Activated naive CD4-positive, alpha-beta T cell treated with anti-CD3 and anti-CD28 coated beads for 36 hours (primary cell): ENCODE measurements around the gene KIF5C. TPM values are rescaled to one million over a fixed set of nuclear protein-coding genes. Genes with fewer than 3 reads are reported as not detected.
"Not testable (repeated sequence)": the region's sequence is repeated elsewhere in the genome, so short reads cannot be mapped to it uniquely, and the experiment has no call there.

Source experiments
- CTCF ChIA-PET: fragments of 350-600 bp; sonication (Branson Sonifier 250); formaldehyde crosslinking; loops from one replicate; lab custom pipeline; 2021; ENCODE audit warnings: antibody characterized with exemption; lab: Charles Lee
- DNase-seq: peaks from one replicate; pipeline ENCODE4 v3.0.0-alpha.2; 2020
- H3K27ac Mint-ChIP-seq: one replicate; pipeline ENCODE4 v1.8.0; 2021; ENCODE audit warnings: mild to moderate bottlenecking, mixed read lengths
- H3K27me3 Mint-ChIP-seq: one replicate; pipeline ENCODE4 v1.8.0; 2021; ENCODE audit warnings: low read depth, mixed read lengths
- H3K36me3 Mint-ChIP-seq: one replicate; pipeline ENCODE4 v1.8.0; 2021; ENCODE audit warnings: low read depth, mixed read lengths
- H3K4me1 Mint-ChIP-seq: one replicate; pipeline ENCODE4 v1.8.0; 2021; ENCODE audit warnings: low read depth, mixed read lengths
- H3K4me3 Mint-ChIP-seq: one replicate; pipeline ENCODE4 v1.8.0; 2021; ENCODE audit warnings: mild to moderate bottlenecking, moderate library complexity, mixed read lengths
- H3K9me3 Mint-ChIP-seq: one replicate; pipeline ENCODE4 v1.8.0; 2021; ENCODE audit warnings: mixed read lengths
- intact Hi-C: fragments of 100-400 bp; cut with micrococcal nuclease; formaldehyde crosslinking; loops from one replicate; pipeline ENCODE4 v1.15.1; 2023
- total RNA-seq, 2 experiments: library from RNA; stranded (reverse); gene quantifications; one replicate each; pipeline ENCODE4 v1.2.3, GENCODE V29; 2021

The KIF5C gene
- total RNA-seq, 2 experiments from 2014 or later: 18.6 to 24.5 TPM

DNA sequence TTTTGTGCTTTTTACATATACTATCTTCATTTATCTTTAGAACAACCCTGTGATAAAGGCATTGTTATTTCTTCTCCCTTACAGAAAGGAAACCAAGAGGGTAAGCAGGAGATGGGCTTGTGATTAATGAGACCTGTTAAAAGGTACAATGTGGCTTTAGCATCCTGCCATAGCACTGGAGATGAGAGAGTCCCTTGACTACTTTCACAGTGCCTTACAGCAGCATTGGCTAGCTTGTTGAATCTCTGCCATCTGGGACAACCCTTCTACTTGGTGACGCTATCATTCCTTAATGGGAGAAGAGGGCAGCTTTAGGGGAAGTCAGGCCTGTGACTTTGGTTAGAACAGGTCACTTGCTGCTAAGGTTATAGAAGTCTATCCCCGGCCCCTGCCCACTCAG lies 95.4 kb downstream of the KIF5C start:
- peaks cover 9% of the 10 kb centered on the region for H3K36me3 Mint-ChIP-seq
- H3K9me3 Mint-ChIP-seq: no peaks in the 10 kb centered on the region
- CTCF ChIA-PET: interaction anchor here (0.7 to 1.0 kb wide), 4 partner anchors 8 to 257 kb away, joined by 3 read pairs; no protein-coding TSS in a partner anchor
- no peak overlapping the region for H3K27ac Mint-ChIP-seq
- H3K27me3 Mint-ChIP-seq: no peaks in the 10 kb centered on the region
- H3K4me3 Mint-ChIP-seq: no peak overlapping the region
- no peak for DNase-seq
- peaks cover 4% of the 10 kb centered on the region for H3K4me1 Mint-ChIP-seq
- intact Hi-C loops: no loop called here

DNA sequence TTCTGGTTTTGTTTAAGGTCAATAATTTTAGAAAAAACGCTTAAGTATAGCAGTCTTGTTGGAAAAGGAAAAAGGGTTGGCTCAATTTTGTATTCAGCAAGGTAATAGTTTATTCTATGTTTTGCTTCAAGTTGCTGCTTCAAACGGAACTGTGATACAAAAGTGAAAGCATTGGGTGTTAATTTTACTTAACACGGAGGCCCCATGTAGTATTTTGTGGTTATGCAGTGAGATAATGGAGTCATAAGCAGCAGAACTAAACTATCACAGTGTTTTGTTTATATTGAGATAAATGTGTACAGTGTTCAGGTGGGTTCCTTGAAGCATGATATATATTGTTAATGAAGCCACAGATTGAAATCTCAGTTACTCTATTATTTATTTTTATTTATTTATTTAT lies 96.5 kb downstream of the KIF5C start:
- H3K4me1 Mint-ChIP-seq: peaks cover 4% of the 10 kb centered on the region
- DNase-seq: no peak
- no peaks in the 10 kb centered on the region for H3K9me3 Mint-ChIP-seq
- H3K27me3 Mint-ChIP-seq: no peaks in the 10 kb centered on the region
- no peak overlapping the region for H3K27ac Mint-ChIP-seq
- CTCF ChIA-PET: interaction anchor here (1.0 kb wide), 1 partner anchor 46 kb away, joined by 3 read pairs; no protein-coding TSS in a partner anchor
- intact Hi-C loops: no loop called here
- H3K4me3 Mint-ChIP-seq: no peak overlapping the region
- peaks cover 9% of the 10 kb centered on the region for H3K36me3 Mint-ChIP-seq

DNA sequence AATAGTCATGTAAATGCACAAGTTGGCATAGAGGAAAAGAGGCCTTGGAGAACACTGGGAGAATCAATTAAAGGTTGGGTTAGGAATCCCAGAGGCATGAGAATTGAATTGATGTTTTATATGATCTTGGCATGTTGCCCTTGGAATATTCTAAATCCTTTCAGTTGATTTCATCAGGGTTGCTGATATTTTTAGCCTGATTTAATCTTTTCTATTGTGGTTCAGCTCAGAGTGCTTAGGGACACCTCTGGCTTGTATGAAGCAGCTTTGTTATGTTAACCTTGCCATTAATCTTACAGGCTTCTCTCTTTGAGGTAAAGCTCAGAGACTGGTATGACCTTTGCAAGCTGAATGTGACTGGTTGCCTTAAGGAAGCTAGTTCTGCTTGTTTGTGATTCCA lies 99.1 kb downstream of the KIF5C start:
- Mint-ChIP-seq H3K4me3 (no peak overlapping the region), H3K36me3 (peaks cover 9% of the 10 kb centered on the region), H3K27ac (no peak overlapping the region), H3K9me3 (no peaks in the 10 kb centered on the region), H3K4me1 (peaks cover 4% of the 10 kb centered on the region), H3K27me3 (no peaks in the 10 kb centered on the region)
- no peak for DNase-seq
- CTCF ChIA-PET: interaction anchor here (0.8 to 1.5 kb wide), 4 partner anchors 12 to 465 kb away, joined by 3 read pairs; no protein-coding TSS in a partner anchor
- intact Hi-C loops: no loop called here

DNA sequence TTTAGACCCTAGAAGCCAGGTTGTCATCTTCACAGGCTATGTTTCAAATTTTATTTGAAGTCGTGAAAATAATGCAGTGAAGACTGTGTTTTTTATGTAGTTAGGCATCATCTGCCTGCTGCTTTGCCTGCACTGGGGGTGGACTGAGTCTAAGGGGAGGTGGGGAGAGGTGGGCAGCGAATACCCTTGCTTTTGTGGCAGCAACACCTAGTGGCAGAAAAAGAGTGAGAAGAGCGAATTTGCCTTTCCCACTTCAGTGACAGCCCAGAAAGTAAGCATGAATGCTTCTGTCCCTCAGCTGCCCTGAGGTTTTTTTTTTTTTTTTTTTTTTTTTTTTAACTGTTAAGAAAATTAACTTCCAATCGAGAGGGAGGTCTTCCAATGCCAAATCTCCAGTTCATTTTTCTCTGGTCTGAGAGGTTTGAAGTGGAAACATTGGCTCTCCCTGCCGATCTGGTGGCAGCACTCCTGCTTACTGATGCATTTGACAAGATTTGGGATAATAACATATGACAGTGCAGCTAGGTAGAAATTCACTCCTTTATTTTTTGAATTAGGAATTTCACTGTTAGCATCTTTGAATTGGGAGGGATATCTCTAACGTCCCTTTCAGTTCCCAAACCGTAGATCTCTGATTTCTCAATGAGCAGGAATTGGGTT lies 103.1 kb downstream of the KIF5C start:
- no peak for DNase-seq
- CTCF ChIA-PET: interaction anchor here (0.6 to 0.7 kb wide), 2 partner anchors 365 to 817 kb away, joined by 3 read pairs; no protein-coding TSS in a partner anchor
- H3K36me3 Mint-ChIP-seq: peaks cover 6% of the 10 kb centered on the region
- H3K27me3 Mint-ChIP-seq: no peaks in the 10 kb centered on the region
- H3K4me1 Mint-ChIP-seq: no peaks in the 10 kb centered on the region
- intact Hi-C loops: no loop called here
- H3K4me3 Mint-ChIP-seq: no peak overlapping the region
- no peaks in the 10 kb centered on the region for H3K9me3 Mint-ChIP-seq
- H3K27ac Mint-ChIP-seq: no peak overlapping the region

DNA sequence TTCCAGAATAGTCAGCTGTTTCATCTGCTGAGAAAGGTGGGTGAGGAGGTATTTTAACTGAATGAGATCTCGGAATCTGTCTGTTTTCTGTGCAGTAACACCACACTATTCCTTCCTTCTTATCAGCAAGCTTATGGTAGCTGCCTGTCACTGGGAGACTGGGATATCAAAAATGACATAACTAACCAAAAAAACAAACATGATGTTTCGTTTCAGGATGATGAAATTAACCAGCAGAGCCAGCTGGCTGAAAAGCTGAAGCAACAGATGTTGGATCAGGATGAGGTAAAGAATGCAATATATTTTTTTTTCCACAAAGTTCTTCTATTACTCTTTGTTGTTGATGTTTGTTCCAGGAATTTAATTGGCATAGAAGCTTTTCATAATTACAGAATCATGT lies 103.7 kb downstream of the KIF5C start:
- peaks cover 6% of the 10 kb centered on the region for H3K36me3 Mint-ChIP-seq

DNA sequence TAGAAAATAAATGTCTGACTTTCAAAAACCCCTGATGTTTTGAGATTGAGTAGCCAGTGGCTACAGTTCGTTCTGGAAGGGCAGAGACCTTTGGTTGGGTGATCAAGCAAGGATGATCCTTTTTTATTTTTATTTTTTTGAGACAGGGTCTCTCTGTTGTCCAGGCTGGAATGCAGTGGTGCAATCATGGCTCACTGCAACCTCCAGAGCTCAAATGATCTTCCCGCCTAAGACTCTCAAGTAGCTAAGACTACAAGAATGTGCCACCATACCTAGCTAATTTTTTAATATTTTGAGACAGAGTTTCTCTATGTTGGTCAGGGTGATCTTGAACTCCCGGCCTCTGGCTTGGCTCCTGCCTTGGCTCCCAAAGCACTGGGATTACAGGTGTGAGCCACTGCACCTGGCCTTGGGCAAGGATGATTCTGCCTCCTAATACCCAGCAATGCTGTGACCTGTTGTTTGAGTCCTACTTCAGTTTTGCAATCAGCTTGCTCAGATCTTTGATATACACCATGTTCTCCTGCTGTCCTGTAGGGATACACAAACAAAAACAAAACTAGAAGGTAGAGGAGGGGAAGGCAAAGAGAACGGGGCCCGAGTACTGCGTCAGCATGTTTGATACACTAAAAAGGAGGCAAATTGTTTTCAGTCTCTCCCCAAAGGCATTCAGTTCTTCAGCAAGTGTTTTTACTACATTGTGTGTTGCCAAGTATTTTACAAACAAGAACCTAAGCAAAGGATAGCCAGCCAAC lies 104.3 kb downstream of the KIF5C start:
- H3K4me3 Mint-ChIP-seq: no peak overlapping the region
- H3K4me1 Mint-ChIP-seq: no peaks in the 10 kb centered on the region
- no peaks in the 10 kb centered on the region for H3K27me3 Mint-ChIP-seq
- peaks cover 9% of the 10 kb centered on the region for H3K36me3 Mint-ChIP-seq
- no peaks in the 10 kb centered on the region for H3K9me3 Mint-ChIP-seq
- no peak overlapping the region for H3K27ac Mint-ChIP-seq
- no peak for DNase-seq
- intact Hi-C loops: no loop called here
- CTCF ChIA-PET: no interaction called here

More for the DNA sequence above, 103.7 kb downstream of the KIF5C start:
- no peak overlapping the region for H3K4me3 Mint-ChIP-seq
- CTCF ChIA-PET: interaction anchor here (0.6 to 0.7 kb wide), 2 partner anchors 366 to 818 kb away, joined by 3 read pairs; no protein-coding TSS in a partner anchor
- H3K27ac Mint-ChIP-seq: no peak overlapping the region
- no peak for DNase-seq
- intact Hi-C loops: no loop called here
- no peaks in the 10 kb centered on the region for H3K27me3 Mint-ChIP-seq
- no peaks in the 10 kb centered on the region for H3K4me1 Mint-ChIP-seq
- H3K9me3 Mint-ChIP-seq: no peaks in the 10 kb centered on the region

DNA sequence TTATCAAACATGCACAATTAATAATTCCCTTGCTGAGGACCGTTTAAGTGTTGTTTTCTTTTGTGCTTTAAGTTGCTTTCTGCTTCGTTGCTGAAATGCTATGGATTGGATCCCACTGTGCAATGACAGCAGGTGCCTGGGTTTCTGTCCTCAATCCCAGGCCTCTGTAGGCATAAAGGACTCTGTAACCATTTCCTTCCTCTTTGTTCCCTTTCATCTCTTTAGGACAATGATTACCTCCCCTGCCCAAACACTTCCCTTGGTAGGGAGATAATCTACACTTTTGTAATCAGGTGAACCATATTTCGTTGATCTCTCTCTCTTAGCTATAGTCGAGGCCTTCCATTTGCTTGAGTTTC lies 104.9 kb downstream of the KIF5C start:
- no peaks in the 10 kb centered on the region for H3K27me3 Mint-ChIP-seq
- no peaks in the 10 kb centered on the region for H3K4me1 Mint-ChIP-seq
- no peaks in the 10 kb centered on the region for H3K9me3 Mint-ChIP-seq
- no peak for DNase-seq
- H3K27ac Mint-ChIP-seq: no peak overlapping the region
- CTCF ChIA-PET: no interaction called here
- H3K36me3 Mint-ChIP-seq: peaks cover 9% of the 10 kb centered on the region
- no peak overlapping the region for H3K4me3 Mint-ChIP-seq
- intact Hi-C loops: no loop called here

DNA sequence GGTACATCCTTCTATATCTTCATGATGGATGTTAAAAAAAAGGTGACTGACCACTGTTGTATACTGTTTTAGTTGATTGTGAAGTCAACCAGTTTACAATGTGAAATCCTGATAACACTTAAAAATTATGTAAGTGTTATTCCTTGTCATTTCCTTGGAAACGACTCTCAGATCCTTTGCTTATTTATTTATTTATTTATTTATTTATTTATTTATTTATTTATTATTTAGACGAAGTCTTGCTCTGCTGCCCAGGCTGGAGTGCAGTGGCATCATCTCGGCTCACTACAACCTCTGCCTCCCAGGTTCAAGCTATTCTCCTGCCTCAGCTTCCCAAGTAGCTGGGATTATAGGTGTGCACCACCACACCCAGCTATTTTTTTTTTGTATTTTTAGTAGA lies 105.5 kb downstream of the KIF5C start:
- H3K4me1 Mint-ChIP-seq, H3K27ac Mint-ChIP-seq, H3K36me3 Mint-ChIP-seq, H3K27me3 Mint-ChIP-seq, H3K4me3 Mint-ChIP-seq, intact Hi-C loops, H3K9me3 Mint-ChIP-seq, CTCF ChIA-PET, DNase-seq: not testable (repeated sequence)

DNA sequence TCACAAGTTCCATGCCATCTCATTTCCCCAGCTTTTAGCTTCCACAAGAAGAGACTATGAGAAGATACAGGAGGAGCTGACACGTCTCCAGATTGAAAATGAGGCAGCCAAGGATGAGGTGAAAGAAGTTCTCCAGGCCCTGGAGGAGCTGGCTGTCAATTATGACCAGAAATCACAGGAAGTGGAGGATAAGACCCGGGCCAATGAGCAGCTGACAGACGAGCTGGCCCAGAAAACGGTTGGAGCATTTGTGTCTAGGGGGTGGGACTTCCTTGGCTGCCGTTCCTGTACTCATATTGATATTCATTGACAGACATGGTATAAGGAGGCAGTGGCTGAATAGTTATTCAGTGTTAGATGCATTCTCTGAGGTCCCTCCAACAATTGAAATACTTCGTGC lies 106.3 kb downstream of the KIF5C start:
- Mint-ChIP-seq H3K27me3 (no peaks in the 10 kb centered on the region), H3K36me3 (peaks cover 9% of the 10 kb centered on the region), H3K4me3 (no peak overlapping the region), H3K4me1 (no peaks in the 10 kb centered on the region), H3K27ac (no peak overlapping the region), H3K9me3 (no peaks in the 10 kb centered on the region)
- CTCF ChIA-PET: interaction anchor here (1.5 kb wide), 1 partner anchor 9 kb away, joined by 3 read pairs; no protein-coding TSS in a partner anchor
- intact Hi-C loops: no loop called here
- no peak for DNase-seq

DNA sequence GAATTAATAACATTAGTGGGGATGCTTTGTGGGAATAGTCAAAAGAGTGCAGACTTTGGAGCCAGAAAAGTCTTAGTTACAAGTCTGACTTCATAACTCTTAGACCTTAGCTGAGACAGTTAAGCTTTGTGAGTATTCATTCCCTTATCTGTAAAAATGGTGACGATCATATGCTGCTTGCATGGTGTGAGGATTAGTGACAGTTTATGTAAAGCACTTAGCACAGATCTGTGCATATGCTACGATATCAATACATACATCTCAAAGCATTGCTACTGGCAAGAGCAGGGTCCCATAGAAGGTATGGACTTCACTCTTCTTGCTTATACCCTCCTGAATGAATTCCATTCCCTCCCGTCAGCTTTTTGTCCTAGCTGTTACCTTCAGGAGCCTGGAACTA lies 106.8 kb downstream of the KIF5C start:
- no peak overlapping the region for H3K4me3 Mint-ChIP-seq
- no peaks in the 10 kb centered on the region for H3K4me1 Mint-ChIP-seq
- H3K27ac Mint-ChIP-seq: no peak overlapping the region
- no peak for DNase-seq
- H3K27me3 Mint-ChIP-seq: no peaks in the 10 kb centered on the region
- intact Hi-C loops: no loop called here
- peaks cover 9% of the 10 kb centered on the region for H3K36me3 Mint-ChIP-seq
- CTCF ChIA-PET: interaction anchor here (1.5 kb wide), 2 partner anchors 9 to 12 kb away, joined by 3 to 4 read pairs; no protein-coding TSS in a partner anchor
- H3K9me3 Mint-ChIP-seq: no peaks in the 10 kb centered on the region

DNA sequence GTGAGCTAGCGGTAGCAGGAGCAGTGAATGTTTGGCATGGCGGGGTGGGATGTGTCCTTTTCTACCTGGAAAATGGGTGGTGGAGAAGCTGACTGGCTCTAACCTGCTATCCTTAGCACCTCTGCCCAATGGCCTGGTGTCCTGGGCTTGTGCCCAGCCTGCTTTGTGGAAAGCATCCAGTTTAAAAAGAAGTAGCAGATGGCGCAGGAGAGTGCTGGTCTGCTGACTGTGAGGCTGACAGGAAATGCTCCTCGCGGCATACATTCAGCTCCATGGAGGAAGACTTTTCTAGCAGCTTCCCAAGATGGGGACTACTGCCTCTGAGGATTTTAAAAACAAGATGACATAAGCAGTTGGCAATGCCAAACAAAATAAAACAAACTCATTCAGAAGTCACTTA lies 107.3 kb downstream of the KIF5C start:
- peaks cover 9% of the 10 kb centered on the region for H3K36me3 Mint-ChIP-seq
- DNase-seq: no peak
- no peak overlapping the region for H3K4me3 Mint-ChIP-seq
- H3K27me3 Mint-ChIP-seq: no peaks in the 10 kb centered on the region
- no peaks in the 10 kb centered on the region for H3K4me1 Mint-ChIP-seq
- intact Hi-C loops: no loop called here
- CTCF ChIA-PET: interaction anchor here (0.9 to 1.5 kb wide), 3 partner anchors 8 to 12 kb away, joined by 3 to 4 read pairs (median 3); no protein-coding TSS in a partner anchor
- H3K9me3 Mint-ChIP-seq: no peaks in the 10 kb centered on the region
- H3K27ac Mint-ChIP-seq: no peak overlapping the region

DNA sequence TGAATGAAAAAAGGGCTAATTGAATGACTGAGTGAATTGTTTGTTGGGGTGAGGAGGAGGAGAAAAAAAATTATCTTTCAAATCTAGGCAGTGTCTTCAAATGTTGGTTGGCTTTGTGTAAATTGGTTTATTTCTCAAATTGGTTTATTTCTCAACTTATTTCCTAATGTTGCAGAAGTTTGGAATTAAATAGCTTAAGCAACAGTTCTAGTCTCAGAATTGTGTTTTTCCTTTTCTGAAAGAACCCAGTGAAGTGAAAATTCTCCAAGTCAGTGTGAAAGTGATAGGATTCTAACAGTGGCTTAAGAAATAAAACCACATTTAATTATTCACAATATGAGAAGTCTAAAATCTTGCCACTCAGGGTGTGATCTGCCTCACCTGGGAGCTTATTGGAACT lies 108.9 kb downstream of the KIF5C start:
- no peak overlapping the region for H3K4me3 Mint-ChIP-seq
- DNase-seq: no peak
- peaks cover 9% of the 10 kb centered on the region for H3K36me3 Mint-ChIP-seq
- H3K4me1 Mint-ChIP-seq: no peaks in the 10 kb centered on the region
- no peaks in the 10 kb centered on the region for H3K27me3 Mint-ChIP-seq
- CTCF ChIA-PET: no interaction called here
- intact Hi-C loops: no loop called here
- no peak overlapping the region for H3K27ac Mint-ChIP-seq
- no peaks in the 10 kb centered on the region for H3K9me3 Mint-ChIP-seq
